ENCODE data around the gene SCYGR8.
"Not testable (repeated sequence)": the region's sequence is repeated elsewhere in the genome, so short reads cannot be mapped to it uniquely, and the experiment has no call there.

The SCYGR8 gene

DNA sequence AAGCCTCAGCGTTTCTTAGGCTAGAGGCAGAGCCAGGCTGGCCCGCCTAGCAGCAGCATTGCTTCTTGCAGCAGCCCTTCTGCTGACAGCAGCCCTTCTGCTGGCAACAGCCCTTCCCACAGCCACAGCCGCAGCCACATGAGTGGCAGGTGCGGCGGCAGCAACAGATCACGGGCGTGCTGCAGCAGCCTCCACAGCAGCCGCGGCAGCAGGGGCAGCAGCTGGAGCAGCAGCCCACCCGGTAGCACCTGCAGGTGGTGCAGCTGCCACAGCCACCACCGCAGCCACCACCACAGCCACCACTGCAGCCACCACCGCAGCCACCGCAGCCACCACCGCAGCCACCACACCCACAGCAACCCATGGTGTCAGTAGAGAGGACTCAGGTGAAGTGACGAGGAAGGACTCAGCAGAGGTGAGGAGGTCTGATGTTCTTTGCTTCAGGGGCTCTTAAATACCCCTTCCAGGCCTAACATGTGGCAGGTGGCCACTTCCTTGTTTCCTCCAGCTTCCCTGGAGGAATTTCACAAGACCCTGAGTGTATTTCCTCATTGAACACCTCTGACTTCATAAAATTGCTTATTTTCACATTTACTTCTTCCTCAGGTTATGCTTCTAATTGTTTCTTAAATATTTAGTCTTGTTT is 21.2 kb upstream of the SCYGR8 start, which contains the start of gene SCYGR6:
Gene SCYGR6, minus strand, starts transcription at position 364 of the 646 bp plus-strand sequence. Its CDS starts 0 bp downstream, at position 364.
- DNase-seq (ENCODE audit: insufficient read length, low spot score) (no peak), FAIRE-seq (no peak)
- TF ChIP-seq POLR2A (IDR thresholded peaks at IDR 0.05; ENCODE audit: low read depth, low read length), result no peak

GRCh38 chr2:227728035-227728434 is 17.7 kb upstream of the SCYGR8 start, which contains the start of gene SCYGR7:
TSS of gene SCYGR7 (plus strand) at chr2:227728335. CDS start at chr2:227728335, 0 bp downstream.
- FAIRE-seq (no peak), DNase-seq (ENCODE audit: insufficient read length, low spot score) (no peak)
- no peak for TF ChIP-seq POLR2A (IDR thresholded peaks at IDR 0.05; ENCODE audit: low read depth, low read length)

DNA sequence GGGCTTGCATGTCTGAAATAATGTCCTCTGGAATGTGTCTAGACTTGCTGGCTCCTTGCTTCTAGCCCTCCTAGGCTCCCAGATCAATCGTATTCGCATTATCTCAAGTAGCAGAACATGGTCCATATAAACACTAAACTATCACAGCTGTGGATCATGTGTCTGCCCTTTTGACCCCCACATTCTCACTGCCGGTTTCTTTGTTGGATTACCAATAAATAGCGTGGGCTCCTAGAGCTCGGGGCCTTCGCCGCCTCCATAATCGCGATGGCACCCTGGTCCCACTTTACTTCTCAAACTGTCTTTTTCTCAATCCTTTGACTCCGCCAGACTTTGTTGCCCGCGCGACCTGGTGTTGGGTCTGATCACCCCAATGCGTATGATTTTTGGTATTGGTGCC is 6.3 kb upstream of the SCYGR8 start:
- no peak for TF ChIP-seq POLR2A (IDR thresholded peaks at IDR 0.05; ENCODE audit: low read depth, low read length)
- FAIRE-seq (no peak), DNase-seq (ENCODE audit: insufficient read length, low spot score) (no peak)

- DNase-seq (ENCODE audit: insufficient read length, low spot score); FAIRE-seq: not testable (repeated sequence)
Observed at GRCh38 chr2:227740705-227741104, 5.0 kb upstream of the SCYGR8 start.

GRCh38 chr2:227748079-227748478 is 2.4 kb downstream of the SCYGR8 start:
- no peak for TF ChIP-seq POLR2A (IDR thresholded peaks at IDR 0.05; ENCODE audit: low read depth, low read length)
- DNase-seq (ENCODE audit: insufficient read length, low spot score), result peak; percentile 45
- FAIRE-seq, result peak; percentile 70

DNA sequence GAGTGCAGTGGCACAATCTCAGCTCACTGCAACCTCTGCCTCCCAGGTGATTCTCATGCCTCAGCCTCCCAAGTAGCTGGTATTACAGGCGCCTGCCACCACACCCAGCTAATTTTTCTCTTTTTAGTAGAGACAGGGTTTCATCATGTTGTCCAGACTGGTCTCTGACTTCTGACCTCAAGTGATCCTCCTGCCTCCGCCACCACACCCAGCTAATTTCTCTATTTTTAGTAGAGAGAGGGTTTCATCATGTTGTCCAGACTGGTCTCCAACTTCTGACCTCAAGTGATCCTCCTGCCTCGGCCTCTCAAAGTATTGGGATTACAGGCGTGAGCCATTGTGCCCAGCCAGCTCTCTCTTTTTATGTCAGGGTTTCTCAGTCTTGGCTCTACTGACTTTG is 10.6 kb downstream of the SCYGR8 start:
- not testable (repeated sequence) for FAIRE-seq; DNase-seq (ENCODE audit: insufficient read length, low spot score)

GRCh38 chr2:227759411-227760118 is 13.9 kb downstream of the SCYGR8 start:
- DNase-seq (ENCODE audit: insufficient read length, low spot score) (no peak), FAIRE-seq (no peak)

DNA sequence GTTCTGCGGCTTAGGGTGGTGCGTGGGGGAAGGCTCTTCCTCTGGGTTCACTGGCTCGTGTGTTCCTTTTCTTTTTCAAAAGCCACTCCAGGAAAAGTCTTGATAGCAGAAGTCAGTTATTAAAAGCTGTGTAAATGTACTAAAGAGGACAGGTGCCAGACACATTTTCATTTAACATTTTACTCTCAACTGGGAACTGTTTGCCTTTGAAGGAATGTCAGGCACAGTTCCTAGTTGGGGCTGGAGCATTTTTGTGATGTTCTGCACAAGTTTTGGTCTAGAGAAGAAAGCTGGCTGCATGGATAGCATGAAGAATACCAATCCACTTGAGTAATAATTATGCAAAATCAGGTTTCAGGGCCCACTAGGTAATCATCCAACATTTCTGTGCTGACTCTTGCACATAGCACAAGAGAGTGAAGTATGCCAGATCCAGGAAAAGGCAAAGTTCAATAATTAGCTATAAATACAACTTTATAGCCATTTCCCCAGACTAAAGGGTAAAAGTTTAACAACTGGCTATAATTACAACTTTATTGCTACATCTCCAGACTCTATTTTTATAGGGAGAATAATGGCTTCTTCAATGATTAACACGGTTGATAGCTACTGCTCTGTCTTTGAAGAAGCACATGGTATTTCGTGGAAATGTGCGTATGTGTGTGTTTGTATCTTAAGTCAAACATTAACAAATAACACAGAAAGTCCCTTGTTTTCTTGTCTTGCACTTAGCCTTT is 16.2 kb downstream of the SCYGR8 start:
- FAIRE-seq (no peak), DNase-seq (ENCODE audit: insufficient read length, low spot score) (no peak)
- TF ChIP-seq POLR2A (IDR thresholded peaks at IDR 0.05; ENCODE audit: low read depth, low read length), result no peak

More at GRCh38 chr2:227759411-227760118, 13.9 kb downstream of the SCYGR8 start:
- TF ChIP-seq POLR2A (IDR thresholded peaks at IDR 0.05; ENCODE audit: low read depth, low read length), result no peak

GRCh38 chr2:227765788-227766372 is 20.2 kb downstream of the SCYGR8 start:
- FAIRE-seq (no peak), DNase-seq (ENCODE audit: insufficient read length, low spot score) (no peak)
- no peak for TF ChIP-seq POLR2A (IDR thresholded peaks at IDR 0.05; ENCODE audit: low read depth, low read length)

DNA sequence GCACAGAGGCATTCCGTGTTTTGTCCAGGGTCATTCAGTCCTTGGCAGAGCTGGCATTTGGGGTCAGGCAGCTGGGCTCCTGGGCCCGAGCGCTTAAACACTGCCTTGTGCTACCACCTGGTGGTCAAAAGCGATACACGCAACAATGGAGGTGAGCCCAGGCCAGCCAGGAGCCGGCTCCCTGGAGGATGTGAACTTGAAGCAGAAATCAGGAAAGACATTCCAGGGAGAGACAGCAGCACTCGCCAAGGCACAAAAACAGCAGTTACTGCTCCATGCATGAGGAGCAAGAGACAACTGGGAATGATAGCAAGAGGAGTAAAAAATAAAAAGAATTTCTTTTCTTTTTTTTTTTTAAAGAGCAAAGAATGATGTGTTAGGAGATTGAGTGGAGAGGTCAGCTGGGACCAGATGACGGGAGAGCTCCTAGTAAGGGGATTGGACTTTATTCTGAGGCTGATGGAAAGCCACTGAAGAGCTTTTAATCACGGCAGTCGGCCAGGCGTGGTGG is 20.7 kb downstream of the SCYGR8 start:
- DNase-seq (ENCODE audit: insufficient read length, low spot score), result peak; percentile 88
- peak; percentile 93 for FAIRE-seq
- no peak for TF ChIP-seq POLR2A (IDR thresholded peaks at IDR 0.05; ENCODE audit: low read depth, low read length)

DNA sequence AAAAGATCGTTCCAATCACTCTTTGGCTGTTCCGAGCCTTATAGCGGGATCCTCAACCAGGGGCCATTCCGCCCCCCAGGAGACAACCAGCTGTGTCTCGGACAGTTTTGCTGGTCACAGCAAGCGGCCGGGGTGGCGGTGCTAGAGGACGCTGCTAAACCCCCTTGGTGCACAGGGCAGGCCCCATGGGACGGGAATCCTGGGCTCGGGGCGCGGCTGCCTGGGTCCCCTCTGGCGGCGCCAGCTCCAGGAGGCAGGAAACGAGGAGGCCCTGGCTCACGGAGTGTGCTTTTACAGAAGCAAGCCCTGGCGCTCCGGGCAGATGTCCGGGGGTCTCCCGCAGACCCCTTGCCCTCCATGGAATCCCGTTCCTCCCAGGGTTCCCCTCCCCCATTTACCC is 22.1 kb downstream of the SCYGR8 start:
- no peak for FAIRE-seq
- DNase-seq (ENCODE audit: insufficient read length, low spot score), result no peak
- TF ChIP-seq POLR2A (IDR thresholded peaks at IDR 0.05; ENCODE audit: low read depth, low read length), result no peak

DNA sequence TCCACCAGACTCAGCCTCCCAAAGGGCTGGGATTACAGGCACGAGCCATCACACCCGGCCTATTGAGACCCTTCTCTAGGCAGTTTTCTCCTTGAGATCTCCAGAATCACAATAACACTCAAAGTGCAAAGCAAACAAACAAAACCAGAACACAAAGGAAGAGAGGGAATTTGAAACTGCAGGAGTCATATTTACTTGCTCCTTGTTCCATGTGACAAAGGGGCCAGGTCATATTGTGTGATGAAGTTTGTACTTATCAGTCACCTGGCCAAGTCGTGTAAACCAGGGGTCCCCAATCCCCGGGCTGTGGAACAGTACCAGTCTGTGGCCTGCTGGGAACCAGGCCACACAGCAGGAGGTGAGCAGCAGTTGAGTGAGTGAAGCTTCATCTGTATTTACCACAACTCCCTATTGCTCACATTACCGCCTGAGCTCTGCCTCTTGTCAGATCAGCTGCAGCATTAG is 26.5 kb downstream of the SCYGR8 start:
- no peak for FAIRE-seq
- no peak for TF ChIP-seq POLR2A (IDR thresholded peaks at IDR 0.05; ENCODE audit: low read depth, low read length)
- DNase-seq (ENCODE audit: insufficient read length, low spot score), result no peak

DNA sequence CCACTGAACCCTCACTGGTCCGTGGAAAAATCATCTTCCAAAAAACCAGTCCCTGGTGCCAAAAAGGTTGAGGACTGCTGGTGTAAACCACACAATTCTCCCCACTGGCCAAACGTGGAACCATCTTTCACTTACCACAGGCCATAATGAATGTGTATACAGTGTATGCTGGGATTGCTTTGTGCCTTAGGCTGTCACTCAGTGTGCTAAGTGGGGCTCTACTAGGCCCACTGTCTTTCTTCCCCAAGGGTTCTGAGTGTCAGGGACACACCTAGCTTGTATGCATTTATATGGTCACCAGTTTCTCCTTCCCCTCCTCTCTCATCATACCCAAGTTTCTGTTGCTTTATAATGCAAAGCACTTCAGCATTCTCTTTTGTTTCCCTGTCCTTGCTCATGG is 27.2 kb downstream of the SCYGR8 start:
- TF ChIP-seq POLR2A (IDR thresholded peaks at IDR 0.05; ENCODE audit: low read depth, low read length), result no peak
- DNase-seq (ENCODE audit: insufficient read length, low spot score) (no peak), FAIRE-seq (no peak)

Data from H54 (cell line).